ENCODE measurements around the gene ATXN1.

- TF ChIP-seq FOXM1 (IDR thresholded peaks at IDR 0.05; ENCODE audit: borderline replicate concordance): no peak
- TF ChIP-seq BHLHE40 (IDR thresholded peaks at IDR 0.05; ENCODE audit: borderline replicate concordance): no peak
- no peak for TF ChIP-seq L3MBTL2 (conservative IDR thresholded peaks at IDR 0.05)
- no peak for TF ChIP-seq ELF4 (IDR thresholded peaks at IDR 0.05)
- no peak for TF ChIP-seq LEF1 (IDR thresholded peaks at IDR 0.05; ENCODE audit: borderline replicate concordance)
- TF ChIP-seq FOXA1 (IDR thresholded peaks at IDR 0.05): no peak
- no peak for TF ChIP-seq SP1 (IDR thresholded peaks at IDR 0.05)
Observed at GRCh38 chr6:16739329-16739801, 21.9 kb downstream of the ATXN1 start.

All from HEK293T (cell line).